GM19238 (cell line): ENCODE results near the gene ABHD16B.
"Not testable (repeated sequence)": the region's sequence is repeated elsewhere in the genome, so short reads cannot be mapped to it uniquely, and the experiment has no call there.

Experiments used
- DNase-seq: peaks from one replicate; pipeline ENCODE4 v3.0.0; 2011; ENCODE audit warnings: low spot score; ENCODE audit not compliant: insufficient read length

The ABHD16B gene

DNA sequence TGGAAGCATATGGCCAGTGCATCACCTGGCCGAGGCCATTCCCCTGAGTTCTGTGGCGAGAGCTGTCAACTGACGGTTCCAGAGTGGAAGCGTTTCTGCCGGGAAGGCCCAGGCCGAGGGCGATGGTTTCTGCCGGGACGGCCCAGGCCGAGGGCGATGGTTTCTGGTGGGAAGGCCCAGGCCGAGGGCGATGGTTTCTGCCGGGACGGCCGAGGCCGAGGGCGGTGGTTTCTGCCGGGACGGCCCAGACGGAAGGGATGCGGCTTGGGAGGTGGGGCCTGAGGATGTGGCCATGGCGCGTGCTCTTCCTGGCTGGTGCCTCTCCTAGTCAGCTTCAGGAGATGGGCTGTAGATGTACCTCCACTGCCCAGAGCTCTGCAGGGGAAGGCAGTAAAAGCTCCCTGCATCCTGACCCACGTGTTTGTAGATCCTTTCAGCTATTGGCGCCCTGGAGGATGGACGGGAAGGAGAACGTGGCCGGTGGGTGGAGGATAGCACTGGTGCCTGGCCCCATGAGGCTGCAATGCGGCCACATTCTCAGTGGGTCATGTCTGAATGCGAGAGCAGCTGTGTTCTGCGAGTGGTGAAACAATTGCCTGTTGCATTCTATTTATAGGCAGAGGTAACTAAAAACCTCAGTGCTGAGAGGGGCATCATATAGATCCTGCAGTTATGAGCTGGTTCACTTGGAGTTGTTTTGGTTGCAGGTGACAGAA is 16.6 kb downstream of the ABHD16B start:
- no peak for DNase-seq

DNA sequence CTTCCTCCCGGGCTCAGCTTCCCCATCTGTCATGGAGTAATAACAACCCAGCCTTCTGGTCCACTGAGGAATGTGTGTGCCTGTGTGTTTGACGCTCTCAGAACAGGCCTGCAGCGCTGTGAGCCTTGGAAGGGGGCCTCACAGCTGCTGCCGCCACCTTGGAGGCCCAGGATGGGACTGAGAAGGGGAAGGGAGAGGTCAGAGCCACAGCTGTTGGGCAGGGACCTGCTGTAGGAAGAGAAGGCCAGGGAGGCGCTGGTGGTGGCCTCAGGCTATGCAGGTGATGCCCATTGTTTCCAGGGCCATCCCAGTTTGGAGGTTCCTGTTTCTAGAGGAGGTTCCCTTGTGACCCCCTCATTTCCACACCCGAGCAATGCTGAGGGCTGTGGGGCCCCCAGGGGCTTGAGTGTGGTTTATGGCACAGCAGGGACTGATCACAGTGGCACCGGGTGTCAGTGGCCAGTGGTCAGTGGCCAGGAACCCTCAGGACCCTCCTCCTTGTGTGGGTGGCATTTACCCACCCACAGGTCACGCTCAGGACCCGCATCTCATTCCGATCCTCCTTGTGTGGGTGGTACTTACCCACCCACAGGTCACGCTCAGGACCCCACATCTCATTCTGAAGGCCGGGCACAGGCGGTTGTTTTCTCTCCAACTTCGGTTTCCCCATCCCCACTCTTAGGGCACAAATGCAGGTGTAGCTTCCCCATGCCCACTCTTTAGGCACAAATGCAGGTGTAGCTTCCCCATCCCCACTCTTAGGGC is 17.8 kb downstream of the ABHD16B start:
- DNase-seq = no peak

DNA sequence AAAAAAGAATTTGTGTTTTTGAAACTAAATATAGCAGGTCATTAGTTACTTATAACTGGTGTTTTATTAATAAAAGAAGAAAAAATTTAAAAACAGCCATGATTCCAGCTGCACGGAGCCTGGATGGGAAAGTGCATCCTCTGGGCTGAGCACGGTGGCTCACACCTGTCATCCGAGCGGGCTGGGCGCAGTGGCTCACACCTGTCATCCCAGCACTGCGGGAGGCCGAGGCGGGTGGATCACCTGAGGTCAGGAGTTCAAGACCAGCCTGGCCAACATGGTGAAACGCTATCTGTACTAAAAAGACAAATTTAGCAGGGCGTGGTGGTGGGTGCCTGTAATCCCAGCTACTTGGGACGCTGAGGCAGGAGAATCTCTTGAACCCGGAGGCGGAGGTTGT is 19.6 kb downstream of the ABHD16B start:
- DNase-seq = not testable (repeated sequence)

DNA sequence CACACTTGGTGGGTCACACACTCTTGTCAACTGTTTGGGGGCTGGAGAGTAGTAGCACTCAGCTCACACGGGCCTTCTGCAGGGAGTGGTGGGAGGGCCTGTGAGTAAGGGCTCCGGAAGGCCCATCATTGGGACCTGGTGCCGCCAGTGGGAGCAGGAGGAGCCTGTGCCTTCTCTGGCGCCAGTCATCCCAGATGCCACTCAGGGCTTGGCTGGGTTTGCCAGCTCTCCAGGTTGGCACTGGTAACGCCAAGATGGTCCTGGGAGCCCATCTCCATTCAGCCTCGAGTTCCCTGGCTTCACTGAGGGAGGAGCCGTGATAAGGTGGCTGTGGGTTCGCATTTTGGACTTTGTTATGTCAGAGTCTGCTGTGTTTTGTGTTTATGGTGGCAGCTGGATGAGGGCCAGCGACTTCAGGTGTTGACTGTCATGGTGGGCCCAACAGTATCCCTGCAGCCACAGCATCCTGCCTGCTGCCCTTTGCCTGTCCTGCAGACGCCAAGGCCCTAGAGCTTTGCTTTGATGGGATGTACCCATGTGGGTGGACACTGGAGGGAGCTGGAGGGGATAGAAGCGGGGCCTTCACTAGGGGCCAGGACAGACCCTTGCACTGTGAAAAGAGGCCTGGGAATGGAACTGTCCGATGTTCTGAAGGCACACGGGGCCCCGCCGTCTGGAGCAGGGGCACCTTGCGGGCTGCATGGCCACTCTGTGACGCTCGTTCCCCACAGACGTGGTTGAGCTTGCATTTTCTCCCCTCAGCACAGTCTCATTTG is 20.3 kb downstream of the ABHD16B start:
- no peak for DNase-seq

DNA sequence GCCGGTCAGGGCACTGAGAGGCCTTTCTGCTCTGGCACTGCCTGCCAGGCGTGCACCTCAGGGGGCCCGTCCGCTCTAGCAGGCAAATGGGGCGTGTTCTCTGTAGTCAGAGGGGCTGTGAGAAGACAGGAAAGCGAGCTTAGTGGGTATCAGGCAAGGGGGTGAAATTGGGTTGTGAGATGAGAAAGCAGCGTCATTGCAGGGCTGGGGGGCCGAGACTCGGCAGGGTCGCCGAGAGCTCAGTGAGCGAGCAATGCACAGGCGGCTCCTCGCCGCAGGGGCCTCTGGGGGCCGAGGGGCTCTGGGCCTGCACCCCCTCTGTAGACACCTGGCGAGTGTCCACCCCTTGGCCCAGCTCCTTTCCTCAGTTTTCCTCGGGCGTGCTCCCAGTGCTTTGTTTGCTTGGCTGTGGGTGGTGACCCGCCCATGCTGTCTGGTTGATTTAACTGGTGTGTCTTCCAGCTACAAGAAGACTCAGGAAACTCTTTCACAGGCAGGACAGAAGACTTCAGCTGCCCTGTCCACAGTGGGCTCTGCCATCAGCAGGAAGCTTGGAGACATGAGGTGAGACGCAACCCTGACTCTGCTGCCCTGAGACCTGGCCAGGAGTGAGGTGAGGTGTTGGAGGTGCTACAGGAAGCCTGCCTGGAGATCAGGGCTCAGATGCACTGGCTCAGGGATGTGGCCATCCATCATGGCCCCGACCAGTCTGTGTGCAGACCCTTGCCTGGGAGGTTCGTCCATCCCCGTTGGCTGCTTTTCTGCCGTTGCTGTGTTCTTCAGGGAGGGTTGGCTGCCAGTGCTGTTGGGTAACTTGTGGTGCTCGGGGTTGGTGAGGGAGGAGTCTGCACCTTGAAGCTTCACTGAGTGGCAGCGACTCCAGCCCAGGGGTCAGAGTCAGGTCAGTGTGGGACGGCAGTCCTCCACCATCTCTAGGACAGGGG is 21.2 kb downstream of the ABHD16B start:
- no peak for DNase-seq

DNA sequence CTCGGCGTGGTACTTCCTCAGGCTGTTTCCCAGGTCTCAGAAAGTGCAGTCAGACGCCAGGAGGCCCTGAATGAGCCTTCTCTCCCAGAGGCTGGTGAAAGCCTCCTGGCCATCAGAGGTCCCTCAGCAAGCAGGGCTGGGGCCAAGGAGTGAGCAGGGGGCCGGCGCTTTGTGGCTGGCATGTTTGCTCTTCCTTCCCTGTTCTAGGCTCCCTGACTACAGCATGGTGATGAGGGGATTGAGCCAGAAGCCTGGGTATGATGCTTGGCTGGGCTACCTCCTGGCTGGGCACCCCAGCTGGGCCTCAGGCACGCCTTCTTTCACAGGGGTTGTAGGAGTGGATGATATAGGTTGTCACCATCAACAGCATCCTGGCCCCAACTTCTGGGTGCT is 21.9 kb downstream of the ABHD16B start:
- DNase-seq = no peak

DNA sequence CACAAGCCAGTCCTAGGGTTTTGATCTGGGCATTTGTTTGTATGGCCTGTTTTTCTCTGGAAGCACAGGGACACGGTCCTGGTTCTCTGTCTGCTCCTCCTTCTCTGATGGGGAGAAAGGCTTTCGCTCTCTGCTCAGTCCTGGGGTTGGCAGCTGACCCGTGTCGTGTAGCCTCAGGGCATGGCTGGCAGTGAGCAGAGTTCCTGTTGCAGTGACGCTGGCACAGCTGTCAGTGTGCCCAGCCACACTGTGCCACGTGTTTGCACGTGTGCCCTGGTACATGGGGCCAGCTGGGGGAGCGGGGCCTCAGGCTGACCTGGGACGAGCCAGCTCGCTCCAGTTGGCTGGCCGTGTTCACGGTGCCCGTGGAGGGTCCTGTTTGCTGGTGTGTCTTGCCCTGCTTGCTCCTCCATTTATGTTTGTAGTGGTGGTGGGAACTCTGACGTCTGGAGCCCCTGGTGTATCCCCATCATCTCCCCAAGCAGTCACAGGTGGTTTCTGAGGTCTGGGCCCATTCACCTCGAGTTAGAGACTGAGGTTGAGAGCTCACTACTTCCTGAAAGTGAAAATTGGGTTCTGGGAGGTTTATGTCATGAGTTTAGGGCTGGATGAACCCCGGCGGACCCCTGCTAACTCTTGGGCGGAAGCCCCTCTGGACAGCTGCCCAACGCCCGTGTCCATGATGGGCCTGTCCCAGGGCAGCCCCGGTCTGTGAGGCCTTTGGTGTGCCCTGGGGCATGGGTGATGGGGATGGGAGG is 23.4 kb downstream of the ABHD16B start:
- DNase-seq = no peak

DNA sequence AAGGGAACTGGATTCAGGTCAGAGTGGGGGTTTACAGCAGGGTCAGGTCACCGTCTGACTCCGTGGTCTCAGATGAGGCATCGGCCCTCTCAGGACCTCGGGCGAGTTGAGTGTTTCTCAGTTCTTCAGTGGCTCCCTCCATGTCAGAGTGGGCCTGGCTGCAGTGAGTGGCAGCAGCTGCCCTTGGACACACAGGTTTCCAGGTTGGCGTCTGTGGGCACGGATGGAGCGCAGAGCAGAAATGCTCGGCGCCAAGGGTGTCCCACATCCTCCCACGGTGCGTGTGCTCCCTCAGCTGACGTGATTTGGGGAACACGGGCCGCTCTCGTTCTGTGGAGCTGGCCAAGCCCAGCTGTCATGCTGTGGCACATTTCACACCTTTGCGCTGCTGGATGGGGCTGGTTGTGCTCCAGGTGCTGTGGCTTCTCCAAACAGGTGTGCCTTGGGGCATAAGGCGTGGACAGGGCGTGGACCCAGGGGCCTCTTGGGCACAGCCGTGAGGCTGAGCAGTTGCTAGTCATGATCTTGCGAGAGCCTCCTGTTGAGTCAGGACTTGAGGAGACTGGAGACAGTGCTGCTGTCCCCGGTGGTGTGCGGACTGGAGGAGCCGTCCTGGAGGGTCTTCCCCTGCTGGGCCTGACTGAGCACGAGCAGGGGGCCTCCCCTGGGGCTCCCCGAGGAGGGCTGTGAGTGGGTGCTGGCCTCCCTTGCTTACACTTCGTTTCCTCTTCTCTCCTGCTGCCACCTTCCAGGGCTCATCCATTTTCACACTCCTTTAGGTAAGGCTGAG is 24.2 kb downstream of the ABHD16B start:
- no peak for DNase-seq

DNA sequence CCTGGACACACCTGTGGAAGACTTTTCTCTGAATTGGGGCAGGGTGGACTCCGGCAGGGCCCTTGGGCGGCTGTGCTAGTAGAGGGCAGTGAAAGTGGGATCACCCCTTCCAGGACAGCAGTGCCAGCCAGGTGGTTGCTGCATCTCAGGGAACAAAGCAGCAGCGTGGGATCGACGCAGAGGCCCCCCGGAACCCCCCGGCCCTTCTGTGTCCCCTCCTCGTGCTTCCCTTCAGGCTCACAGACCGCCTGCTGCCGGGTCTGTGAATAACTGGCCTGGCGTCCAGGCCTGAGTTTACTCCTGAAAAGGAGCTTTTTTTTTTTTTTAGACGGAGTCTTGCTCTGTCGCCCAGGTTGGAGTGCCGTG is 24.7 kb downstream of the ABHD16B start:
- no peak for DNase-seq

DNA sequence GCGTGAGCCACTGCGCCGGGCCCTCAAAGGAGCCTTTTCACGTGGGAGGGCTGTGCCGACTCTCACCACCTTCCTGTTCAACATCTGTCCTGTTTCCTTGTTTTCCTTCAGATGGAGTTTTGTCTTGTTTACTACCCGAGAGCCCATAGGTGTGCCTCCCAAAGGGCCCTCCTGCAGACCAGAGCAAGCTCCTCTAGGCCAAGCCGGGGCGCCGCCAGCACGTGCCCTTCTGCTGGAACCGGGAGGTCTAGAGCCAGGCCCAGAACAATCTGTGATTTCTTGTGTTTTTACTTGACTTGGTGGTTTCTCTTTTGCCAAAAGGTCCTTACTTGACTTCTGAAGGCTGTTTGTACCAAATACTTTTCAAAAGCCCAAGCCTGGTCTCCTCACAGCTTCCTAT is 25.6 kb downstream of the ABHD16B start:
- DNase-seq = no peak

DNA sequence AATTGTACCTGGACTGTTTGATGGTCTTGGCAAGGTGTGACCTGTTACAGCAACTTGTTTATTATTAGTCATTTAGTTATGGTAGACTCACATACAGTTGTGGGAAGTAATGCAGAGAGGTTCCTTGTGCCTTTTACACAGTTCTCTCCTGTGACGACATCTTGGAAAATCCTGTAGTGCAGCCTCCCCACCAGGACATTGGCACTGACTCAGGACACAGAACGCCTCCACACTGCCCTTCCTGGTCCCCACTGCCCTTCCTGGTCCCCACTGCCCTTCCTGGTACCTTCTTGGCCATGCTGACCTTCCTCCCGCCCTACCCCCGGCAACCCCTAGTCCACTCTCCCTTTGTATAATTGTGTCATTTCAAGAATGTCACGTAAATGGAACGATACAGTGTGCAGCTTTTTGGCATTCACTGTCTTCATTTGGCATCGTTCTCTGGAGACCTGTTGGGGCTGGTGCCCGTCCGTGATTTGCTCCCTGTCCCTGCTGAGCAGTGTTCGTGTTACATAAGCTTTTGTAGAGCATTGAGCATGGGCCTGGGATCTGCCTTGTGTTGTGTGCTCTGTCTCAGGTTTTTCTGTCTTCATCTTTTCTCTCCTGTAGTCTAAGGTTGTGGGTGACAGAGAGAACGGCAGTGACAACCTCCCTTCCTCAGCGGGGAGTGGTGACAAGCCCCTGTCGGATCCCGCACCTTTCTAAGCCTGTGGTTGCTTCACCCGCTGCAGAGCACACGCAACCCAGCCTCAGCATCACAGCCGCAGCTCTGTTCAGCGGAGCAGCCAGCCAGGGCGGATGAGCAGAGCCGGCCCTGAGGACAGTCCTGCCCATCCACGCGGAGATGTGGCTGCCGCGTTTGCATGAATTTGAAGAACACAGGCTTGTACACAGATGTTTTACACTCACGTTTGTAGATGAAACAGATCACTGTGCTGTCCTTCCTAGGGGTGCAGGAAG is 28.2 kb downstream of the ABHD16B start:
- DNase-seq = no peak

DNA sequence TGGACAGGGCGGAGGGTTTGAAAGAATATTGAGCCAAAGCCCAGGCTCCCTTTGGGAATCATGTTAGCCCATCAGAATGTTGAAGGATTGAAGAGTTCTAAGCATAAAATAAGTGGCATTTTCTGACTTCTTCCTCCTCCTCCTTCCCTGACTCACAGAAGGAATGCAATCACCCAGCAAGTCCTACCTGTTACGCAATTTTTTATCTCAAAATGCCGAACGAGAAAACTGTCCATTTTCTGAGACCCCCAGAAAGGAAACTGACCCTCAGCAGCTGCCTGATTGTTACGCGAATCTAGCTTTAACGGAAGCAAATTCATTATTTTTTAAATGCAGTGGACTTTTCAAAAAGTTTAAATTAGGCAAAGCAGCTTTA is 28.9 kb downstream of the ABHD16B start:
- DNase-seq = no peak

DNA sequence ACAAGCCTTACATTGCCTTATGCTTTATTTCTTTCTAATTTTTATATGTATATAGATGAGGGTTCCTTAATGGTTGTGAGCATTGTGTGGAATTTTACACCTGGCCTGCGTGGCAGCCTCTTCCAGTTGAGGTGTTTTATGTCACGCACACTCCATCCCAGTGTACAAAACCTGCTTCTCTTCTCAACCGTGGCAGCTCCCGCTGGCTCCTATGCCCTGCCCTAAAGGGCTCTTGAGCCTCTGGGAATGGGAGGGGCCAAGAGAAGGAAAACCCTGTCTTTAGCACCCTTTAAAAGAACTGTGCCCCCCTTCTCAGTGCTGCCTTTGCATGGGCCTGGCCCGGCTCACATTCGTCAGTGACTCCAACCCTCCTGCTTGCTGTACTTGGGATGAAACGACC is 29.3 kb downstream of the ABHD16B start:
- no peak for DNase-seq

DNA sequence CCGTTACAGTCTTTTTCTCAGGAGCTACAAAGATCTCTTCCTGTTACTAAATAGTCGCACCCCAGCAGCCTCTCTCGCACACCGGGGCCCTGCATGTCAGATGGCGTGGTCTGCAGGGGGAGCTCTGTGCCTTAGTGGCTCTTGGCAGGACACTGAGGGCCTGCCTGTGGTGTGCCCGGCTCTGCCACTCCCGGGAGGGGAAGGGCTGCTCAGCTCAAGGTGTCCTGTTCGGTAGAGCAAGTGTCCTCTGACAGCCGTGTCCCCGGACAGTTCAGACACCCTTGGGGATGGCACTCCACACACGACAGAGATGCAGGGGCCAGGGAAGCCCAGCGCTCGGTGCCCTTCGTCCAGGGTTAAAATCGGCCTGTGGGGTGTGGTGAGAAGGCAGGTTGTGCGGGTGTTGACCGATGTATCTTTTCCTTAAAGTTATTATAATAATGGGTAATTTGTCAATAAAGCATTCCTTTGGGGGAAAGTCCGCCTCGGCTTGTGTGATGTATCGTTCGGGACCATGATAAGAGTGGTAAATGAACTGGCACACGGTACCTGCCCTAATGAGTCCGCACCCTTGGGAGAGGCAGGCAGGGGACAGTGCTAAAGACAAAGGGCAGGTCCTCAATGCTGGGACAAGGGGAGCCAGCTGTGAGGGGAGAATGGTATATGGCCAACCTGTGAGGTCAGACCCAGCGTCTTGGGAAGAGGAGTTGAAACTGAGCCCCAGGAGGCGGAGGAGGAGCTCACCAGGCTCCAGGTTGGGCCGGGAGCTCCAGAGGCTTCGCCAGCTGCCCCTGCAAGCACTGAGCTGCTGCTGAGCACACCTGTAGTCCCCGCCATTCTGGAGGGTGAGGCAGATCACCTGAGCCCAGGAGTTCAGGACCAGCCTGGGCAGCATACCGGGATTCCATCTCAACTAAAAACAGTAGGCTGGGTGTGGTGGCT is 30.0 kb downstream of the ABHD16B start:
- no peak for DNase-seq

DNA sequence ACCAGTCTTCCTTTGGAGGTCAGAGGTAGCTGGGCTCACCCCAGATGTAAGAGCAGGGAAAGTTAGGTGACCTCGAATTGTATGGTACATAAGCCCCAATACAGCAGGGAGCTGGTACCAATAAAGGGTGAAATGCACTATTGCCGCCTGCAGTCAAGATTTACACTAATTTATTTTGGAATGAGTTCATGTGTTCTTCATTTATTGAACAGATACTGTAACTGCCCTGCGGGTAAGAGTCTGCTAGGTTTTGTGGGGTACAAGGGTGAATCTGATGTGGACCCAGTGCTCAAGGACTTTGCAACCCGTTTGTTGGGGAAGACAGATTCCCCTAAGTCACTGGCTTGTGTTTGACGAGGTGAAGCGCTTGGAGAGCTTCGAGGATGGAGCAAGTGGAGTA is 31.1 kb downstream of the ABHD16B start:
- DNase-seq = no peak

DNA sequence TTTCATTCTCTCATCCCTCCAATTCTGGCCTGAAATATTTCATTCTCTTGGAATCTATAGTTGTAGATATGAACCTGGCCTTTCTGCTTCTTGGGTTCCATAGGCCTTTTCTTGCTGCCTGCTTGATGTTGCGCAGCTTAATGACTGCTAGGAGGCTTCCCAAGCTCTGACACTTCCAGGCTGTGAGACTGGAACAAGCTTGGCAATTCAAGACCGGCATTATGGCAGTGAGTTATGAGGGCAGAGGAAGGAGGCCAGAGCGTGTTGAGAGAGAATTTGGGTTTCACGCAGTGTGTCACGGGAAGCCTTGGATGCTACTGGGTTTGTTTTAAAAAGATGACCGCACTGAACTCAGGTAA is 32.7 kb downstream of the ABHD16B start:
- DNase-seq = no peak

DNA sequence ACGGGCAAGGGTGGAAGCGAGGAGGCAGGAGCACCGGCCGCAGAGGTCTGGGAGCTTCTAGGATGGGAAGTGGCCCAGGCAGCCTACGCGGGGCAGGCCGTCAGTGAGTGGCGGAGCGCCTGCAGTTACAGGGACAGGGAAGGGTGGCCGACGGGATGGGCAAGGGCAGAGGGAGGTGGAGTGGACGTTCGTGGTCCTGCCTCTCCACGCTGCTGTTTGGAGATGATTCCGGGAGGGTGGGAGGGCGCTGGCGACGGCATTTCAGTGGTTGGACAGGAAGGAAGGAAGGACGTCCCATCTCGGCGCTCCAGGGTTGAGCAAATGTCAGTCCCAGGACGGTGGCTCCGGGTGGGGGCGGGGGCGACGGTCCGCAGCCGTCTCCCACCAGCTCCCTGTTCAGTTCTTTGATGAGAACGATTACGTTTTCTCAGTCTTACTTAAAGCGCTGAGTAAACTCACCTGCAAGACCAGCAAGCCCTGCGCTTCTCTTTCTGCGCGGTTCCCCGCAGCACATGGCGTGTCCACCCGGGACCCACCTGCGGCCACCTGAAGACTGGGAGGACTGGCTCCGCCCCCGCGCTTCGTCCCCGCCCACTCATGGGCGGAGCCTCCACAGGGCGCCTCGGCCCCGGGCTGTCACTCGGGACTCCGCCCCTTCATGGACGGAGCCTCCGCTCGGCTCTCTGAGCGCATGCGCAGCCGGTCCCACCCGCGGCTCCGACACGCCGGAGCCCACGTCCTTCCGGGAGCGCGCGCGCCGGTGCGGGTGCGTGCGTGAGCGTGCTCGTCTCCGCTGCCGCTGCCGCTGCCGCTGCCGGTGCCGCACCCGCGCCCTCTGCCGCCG is 33.3 kb downstream of the ABHD16B start, which contains the start of gene DNAJC5:
TSS of gene DNAJC5 (plus strand) at position 769 of the 844 bp plus-strand sequence. CDS start 33,220 bp downstream, outside the sequence.
- DNase-seq = peak; percentile 100
